ENCODE data around the gene ARL15. TPM values are rescaled to one million over a fixed set of nuclear protein-coding genes. Genes with fewer than 3 reads are reported as not detected.

ARL15 gene
- total and polyA plus RNA-seq, 2 donors, result 23.1 to 26.4 TPM

DNA sequence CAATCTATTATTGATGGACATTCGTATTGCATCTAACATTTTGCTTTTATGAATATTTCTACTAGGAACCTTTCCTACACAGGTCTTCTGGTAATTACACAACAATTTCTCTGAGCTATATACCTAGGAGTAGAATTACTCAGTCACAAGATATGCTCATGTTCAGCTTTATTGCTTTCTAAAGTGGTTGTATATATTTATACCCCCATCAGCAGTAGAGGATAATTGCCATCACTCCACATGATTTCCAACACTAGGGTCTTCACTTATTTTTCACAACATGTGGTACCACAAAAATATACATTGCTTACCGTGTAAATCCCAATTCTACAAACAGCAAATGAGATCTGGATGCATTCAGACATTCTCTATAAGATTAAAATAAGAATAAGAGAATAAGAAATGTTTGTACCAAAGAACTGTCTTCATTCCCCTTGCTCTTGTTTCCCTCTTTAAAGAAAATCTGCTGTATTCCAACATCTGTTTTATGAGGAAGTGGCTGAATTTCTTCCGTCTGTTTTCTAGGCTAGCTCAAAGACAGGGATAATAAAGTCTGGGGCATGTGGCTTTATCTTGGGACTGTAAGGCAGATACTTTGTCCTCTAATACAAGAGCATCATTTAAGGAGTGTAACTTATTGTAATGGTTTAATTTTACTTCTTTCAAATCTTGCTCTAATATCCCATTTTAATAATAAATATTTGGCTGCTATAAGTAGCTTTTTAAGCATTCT lies 28.2 kb downstream of the ARL15 start:
- no peak overlapping the region for H3K27ac ChIP-seq (ENCODE audit: low read depth in 1 of 2, low read length in 1 of 2)
- WGBS, result 97% methylated on average over 3 of the region's 3 CpGs
- no peak overlapping the region for H3K4me3 ChIP-seq (ENCODE audit: low read length in 2 of 2)
- no peaks in the 10 kb centered on the region for H3K36me3 ChIP-seq (ENCODE audit: control insufficient read depth in 2 of 2, insufficient read depth in 2 of 2, low read length in 1 of 2)
- no peak for DNase-seq (ENCODE audit: low read depth in 6 of 9, low spot score in 9 of 9)
- H3K9me3 ChIP-seq (ENCODE audit: control insufficient read depth in 2 of 2, insufficient read depth in 1 of 2, low read length in 1 of 2), result peaks cover 0 to 4% of the 10 kb centered on the region in 2 donors
- no peaks in the 10 kb centered on the region for H3K4me1 ChIP-seq (ENCODE audit: control insufficient read depth in 2 of 2, insufficient read depth in 2 of 2, low read length in 2 of 2)
- H3K27me3 ChIP-seq (ENCODE audit: control insufficient read depth in 2 of 2, insufficient read depth in 1 of 2, low read length in 1 of 2), result no peaks in the 10 kb centered on the region

DNA sequence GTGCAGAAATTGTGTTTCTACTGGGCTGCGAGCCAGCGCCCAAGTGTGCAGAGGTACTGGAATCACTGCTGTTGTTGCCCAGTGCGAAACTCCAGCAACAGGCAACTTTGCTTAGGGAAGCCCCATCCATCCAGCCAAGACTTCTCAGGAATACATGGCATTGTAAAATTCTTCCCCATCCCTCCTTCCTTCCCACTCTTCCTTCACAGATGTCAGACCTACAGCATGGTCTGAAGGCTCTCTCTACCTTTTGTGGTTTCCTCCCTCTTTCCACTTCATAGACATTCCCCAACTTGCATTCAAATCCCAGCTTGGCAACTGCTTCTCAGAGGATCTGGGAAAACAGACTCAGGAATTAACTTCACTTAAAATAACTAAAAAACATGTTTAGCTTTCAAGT lies 30.4 kb downstream of the ARL15 start:
- no peak for DNase-seq (ENCODE audit: low read depth in 6 of 9, low spot score in 9 of 9)
- H3K27ac ChIP-seq (ENCODE audit: low read depth in 1 of 2, low read length in 1 of 2), result no peak overlapping the region
- WGBS, result 97% methylated on average over 3 of the region's 3 CpGs
- H3K4me3 ChIP-seq (ENCODE audit: low read length in 2 of 2), result no peak overlapping the region
- H3K4me1 ChIP-seq (ENCODE audit: control insufficient read depth in 2 of 2, insufficient read depth in 2 of 2, low read length in 2 of 2), result no peaks in the 10 kb centered on the region
- no peaks in the 10 kb centered on the region for H3K27me3 ChIP-seq (ENCODE audit: control insufficient read depth in 2 of 2, insufficient read depth in 1 of 2, low read length in 1 of 2)
- no peaks in the 10 kb centered on the region for H3K36me3 ChIP-seq (ENCODE audit: control insufficient read depth in 2 of 2, insufficient read depth in 2 of 2, low read length in 1 of 2)
- H3K9me3 ChIP-seq (ENCODE audit: control insufficient read depth in 2 of 2, insufficient read depth in 1 of 2, low read length in 1 of 2), result peaks cover 0 to 4% of the 10 kb centered on the region in 2 donors

DNA sequence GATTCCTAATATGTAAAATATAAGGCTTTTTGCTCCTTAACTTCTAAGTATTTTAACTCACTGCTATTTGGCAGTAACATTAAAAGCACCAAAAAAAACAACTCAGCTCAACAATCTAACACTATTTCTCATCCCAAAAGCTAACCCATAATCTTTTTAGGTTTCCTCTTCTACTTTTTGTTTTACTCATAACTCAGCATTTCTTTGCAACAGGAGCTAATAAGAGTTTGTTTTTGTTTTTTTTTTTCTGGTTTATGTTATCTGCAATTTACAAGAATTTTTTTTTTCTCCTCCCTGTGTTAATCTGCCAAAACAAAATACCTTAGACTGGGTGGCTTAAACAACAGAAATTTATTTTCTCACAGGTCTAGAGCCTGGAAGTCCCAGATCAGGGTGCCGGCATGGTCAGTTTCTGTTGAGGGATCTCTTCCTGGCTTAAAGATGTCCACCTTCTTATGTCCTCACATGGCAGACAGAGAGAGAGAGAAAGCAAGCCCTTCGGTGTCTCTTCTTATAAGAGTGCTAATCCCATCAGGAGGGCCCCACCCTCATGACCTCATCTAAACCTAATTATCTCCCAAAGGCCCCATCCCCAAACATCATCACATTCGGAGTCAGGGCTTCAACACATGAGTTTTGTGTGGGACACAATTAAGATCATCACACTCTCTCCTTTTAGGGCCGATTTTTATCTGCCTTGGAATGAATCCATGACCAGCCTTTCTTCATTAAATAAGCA lies 31.2 kb downstream of the ARL15 start:
- H3K4me1 ChIP-seq (ENCODE audit: control insufficient read depth in 2 of 2, insufficient read depth in 2 of 2, low read length in 2 of 2), result no peaks in the 10 kb centered on the region
- WGBS, result 97% methylated on average over 4 of the region's 4 CpGs
- H3K36me3 ChIP-seq (ENCODE audit: control insufficient read depth in 2 of 2, insufficient read depth in 2 of 2, low read length in 1 of 2), result no peaks in the 10 kb centered on the region
- H3K4me3 ChIP-seq (ENCODE audit: low read length in 2 of 2), result no peak overlapping the region
- H3K27ac ChIP-seq (ENCODE audit: low read depth in 1 of 2, low read length in 1 of 2), result no peak overlapping the region
- H3K9me3 ChIP-seq (ENCODE audit: control insufficient read depth in 2 of 2, insufficient read depth in 1 of 2, low read length in 1 of 2), result peaks cover 0 to 4% of the 10 kb centered on the region in 2 donors
- DNase-seq (ENCODE audit: low read depth in 6 of 9, low spot score in 9 of 9), result no peak
- no peaks in the 10 kb centered on the region for H3K27me3 ChIP-seq (ENCODE audit: control insufficient read depth in 2 of 2, insufficient read depth in 1 of 2, low read length in 1 of 2)

DNA sequence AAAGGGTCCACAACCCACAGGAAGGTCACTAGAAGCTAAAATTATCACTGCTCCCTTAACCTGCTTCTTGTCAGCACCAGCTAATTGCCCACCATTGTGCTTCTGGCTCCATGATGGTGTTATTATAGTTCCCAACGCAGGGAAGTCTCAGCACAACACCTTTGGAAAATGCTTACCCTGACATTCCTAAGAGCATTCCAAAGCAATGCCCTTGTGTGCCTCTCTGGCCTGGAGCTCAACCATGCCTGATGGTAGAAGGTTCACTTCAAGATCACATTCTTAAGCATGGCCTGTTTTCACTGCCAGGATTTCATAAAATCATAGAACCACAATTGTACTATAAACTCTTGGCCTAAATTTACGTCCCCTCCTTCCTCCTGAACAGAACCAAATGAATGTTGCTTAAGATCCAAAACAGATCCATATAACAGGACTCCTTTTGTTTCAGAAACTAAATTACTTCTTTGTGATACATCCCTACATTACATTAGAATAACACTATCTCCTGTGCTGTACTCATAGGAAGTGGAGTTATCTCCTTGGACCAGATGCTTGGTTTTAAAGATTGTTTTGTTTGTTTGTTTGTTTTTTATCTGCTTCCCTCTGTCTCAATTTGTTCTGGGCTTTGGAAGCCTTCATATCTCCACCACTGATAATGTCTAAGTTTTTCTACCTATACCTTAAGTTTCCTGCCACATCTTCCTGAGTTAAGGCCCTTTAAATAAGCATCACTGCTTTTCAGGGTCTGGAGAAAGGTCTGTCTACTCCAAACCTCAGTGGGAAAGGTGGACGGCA lies 32.1 kb downstream of the ARL15 start:
- WGBS, result 93% methylated on average over 3 of the region's 3 CpGs
- Histone ChIP-seq H3K27ac (ENCODE audit: low read depth in 1 of 2, low read length in 1 of 2) (no peak overlapping the region), H3K9me3 (ENCODE audit: control insufficient read depth in 2 of 2, insufficient read depth in 1 of 2, low read length in 1 of 2) (peaks cover 0 to 4% of the 10 kb centered on the region in 2 donors), H3K4me3 (ENCODE audit: low read length in 2 of 2) (no peak overlapping the region), H3K36me3 (ENCODE audit: control insufficient read depth in 2 of 2, insufficient read depth in 2 of 2, low read length in 1 of 2) (no peaks in the 10 kb centered on the region), H3K4me1 (ENCODE audit: control insufficient read depth in 2 of 2, insufficient read depth in 2 of 2, low read length in 2 of 2) (no peaks in the 10 kb centered on the region), H3K27me3 (ENCODE audit: control insufficient read depth in 2 of 2, insufficient read depth in 1 of 2, low read length in 1 of 2) (no peaks in the 10 kb centered on the region)
- DNase-seq (ENCODE audit: low read depth in 6 of 9, low spot score in 9 of 9), result no peak

DNA sequence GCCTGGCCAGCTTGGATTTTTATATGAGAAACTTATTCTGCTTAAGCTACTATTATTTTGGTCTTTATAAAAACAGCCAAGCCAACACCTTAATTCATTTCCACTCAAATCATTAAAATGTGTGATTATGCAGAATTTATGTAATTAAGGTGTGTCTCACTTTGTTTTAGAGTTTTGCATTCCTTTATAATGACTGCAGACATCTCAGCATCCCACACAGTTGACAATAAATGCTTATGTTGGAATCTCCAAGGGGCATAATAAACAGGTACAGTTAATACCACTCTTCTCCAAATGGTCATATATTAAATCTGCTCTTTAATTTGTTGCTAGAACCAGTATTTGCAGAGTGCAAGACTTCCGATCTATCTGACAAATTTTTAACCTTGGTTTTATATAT lies 34.3 kb downstream of the ARL15 start:
- H3K27ac ChIP-seq (ENCODE audit: low read depth in 1 of 2, low read length in 1 of 2), result no peak overlapping the region
- no peaks in the 10 kb centered on the region for H3K36me3 ChIP-seq (ENCODE audit: control insufficient read depth in 2 of 2, insufficient read depth in 2 of 2, low read length in 1 of 2)
- H3K9me3 ChIP-seq (ENCODE audit: control insufficient read depth in 2 of 2, insufficient read depth in 1 of 2, low read length in 1 of 2), result peaks cover 0 to 4% of the 10 kb centered on the region in 2 donors
- no peak overlapping the region for H3K4me3 ChIP-seq (ENCODE audit: low read length in 2 of 2)
- H3K4me1 ChIP-seq (ENCODE audit: control insufficient read depth in 2 of 2, insufficient read depth in 2 of 2, low read length in 2 of 2), result peaks cover 0 to 2% of the 10 kb centered on the region in 2 donors
- WGBS, result 100% methylated on average over 1 of the region's 1 CpG
- DNase-seq (ENCODE audit: low read depth in 6 of 9, low spot score in 9 of 9), result no peak
- H3K27me3 ChIP-seq (ENCODE audit: control insufficient read depth in 2 of 2, insufficient read depth in 1 of 2, low read length in 1 of 2), result no peaks in the 10 kb centered on the region

DNA sequence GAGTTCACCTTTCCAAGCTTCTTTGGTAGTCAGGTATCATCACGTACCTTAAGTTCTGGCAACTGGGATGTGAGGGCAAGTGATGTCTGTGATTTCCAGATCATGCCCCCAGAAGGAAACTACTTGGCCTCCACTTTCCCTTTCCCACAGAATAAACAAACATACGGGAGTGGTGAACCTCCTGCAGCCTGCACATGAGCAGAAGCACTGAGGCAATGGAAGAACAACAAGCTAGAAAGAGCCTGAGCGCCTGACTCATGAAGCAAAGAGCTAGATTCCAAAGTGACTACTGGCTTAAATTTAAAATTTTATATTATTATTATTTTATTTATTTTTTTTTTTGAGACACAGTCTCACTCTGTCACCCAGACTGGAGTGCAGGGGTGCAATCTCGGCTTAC lies 35.0 kb downstream of the ARL15 start:
- H3K27me3 ChIP-seq (ENCODE audit: control insufficient read depth in 2 of 2, insufficient read depth in 1 of 2, low read length in 1 of 2), result no peaks in the 10 kb centered on the region
- H3K4me3 ChIP-seq (ENCODE audit: low read length in 2 of 2), result no peak overlapping the region
- no peak overlapping the region for H3K27ac ChIP-seq (ENCODE audit: low read depth in 1 of 2, low read length in 1 of 2)
- no peaks in the 10 kb centered on the region for H3K36me3 ChIP-seq (ENCODE audit: control insufficient read depth in 2 of 2, insufficient read depth in 2 of 2, low read length in 1 of 2)
- no peak for DNase-seq (ENCODE audit: low read depth in 6 of 9, low spot score in 9 of 9)
- peaks cover 0 to 4% of the 10 kb centered on the region in 2 donors for H3K9me3 ChIP-seq (ENCODE audit: control insufficient read depth in 2 of 2, insufficient read depth in 1 of 2, low read length in 1 of 2)
- H3K4me1 ChIP-seq (ENCODE audit: control insufficient read depth in 2 of 2, insufficient read depth in 2 of 2, low read length in 2 of 2), result peaks cover 0 to 2% of the 10 kb centered on the region in 2 donors
- WGBS, result 96% methylated on average over 4 of the region's 4 CpGs

DNA sequence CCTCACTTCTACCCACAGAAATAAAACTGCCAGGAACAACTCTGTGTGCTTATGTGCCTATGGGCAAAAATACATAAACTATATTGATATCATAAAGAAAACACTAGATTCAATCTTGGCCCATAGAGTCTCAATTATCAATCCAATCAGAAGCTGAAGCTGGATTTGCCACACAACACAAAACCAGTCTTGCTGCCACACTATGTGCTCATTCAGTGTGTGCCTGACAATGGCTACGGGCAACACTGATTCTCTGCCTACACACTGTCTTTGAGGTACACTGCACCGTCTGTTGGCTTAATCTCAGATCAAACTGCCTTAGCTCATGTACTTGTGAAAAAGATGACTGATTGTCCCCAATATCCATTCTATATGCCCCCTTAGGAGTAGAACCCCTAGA lies 35.4 kb downstream of the ARL15 start:
- Histone ChIP-seq H3K36me3 (ENCODE audit: control insufficient read depth in 2 of 2, insufficient read depth in 2 of 2, low read length in 1 of 2) (no peaks in the 10 kb centered on the region), H3K27ac (ENCODE audit: low read depth in 1 of 2, low read length in 1 of 2) (no peak overlapping the region), H3K4me1 (ENCODE audit: control insufficient read depth in 2 of 2, insufficient read depth in 2 of 2, low read length in 2 of 2) (peaks cover 0 to 2% of the 10 kb centered on the region in 2 donors), H3K27me3 (ENCODE audit: control insufficient read depth in 2 of 2, insufficient read depth in 1 of 2, low read length in 1 of 2) (no peaks in the 10 kb centered on the region), H3K4me3 (ENCODE audit: low read length in 2 of 2) (no peak overlapping the region), H3K9me3 (ENCODE audit: control insufficient read depth in 2 of 2, insufficient read depth in 1 of 2, low read length in 1 of 2) (peaks cover 0 to 3% of the 10 kb centered on the region in 2 donors)
- DNase-seq (ENCODE audit: low read depth in 6 of 9, low spot score in 9 of 9), result no peak
- 95% methylated on average over 2 of the region's 2 CpGs for whole genome bisulfite sequencing

DNA sequence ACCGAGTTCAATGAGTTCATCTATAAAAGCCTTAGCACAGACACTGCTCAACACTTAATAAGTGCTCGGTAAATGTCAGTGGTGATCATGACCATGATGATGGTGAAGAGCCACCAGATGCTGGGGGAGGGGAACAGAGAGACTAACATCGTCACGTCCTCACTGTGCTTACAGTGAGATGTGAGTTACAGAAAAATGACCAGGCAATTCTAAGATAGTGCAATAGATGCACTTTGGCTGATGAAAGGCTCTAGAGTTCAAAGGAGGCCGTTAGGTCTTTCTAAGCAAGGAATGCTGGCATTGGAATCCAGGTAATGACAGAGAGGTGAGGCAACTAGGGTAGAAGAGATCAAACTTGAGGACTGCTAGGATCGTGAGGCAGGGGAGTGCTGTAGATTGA lies 36.7 kb downstream of the ARL15 start:
- H3K27me3 ChIP-seq (ENCODE audit: control insufficient read depth in 2 of 2, insufficient read depth in 1 of 2, low read length in 1 of 2), result no peaks in the 10 kb centered on the region
- 99% methylated on average over 6 of the region's 6 CpGs for WGBS
- no peak for DNase-seq (ENCODE audit: low read depth in 6 of 9, low spot score in 9 of 9)
- H3K36me3 ChIP-seq (ENCODE audit: control insufficient read depth in 2 of 2, insufficient read depth in 2 of 2, low read length in 1 of 2), result no peaks in the 10 kb centered on the region
- H3K4me1 ChIP-seq (ENCODE audit: control insufficient read depth in 2 of 2, insufficient read depth in 2 of 2, low read length in 2 of 2), result peaks cover 0 to 2% of the 10 kb centered on the region in 2 donors
- H3K4me3 ChIP-seq (ENCODE audit: low read length in 2 of 2), result no peak overlapping the region
- no peak overlapping the region for H3K27ac ChIP-seq (ENCODE audit: low read depth in 1 of 2, low read length in 1 of 2)
- no peaks in the 10 kb centered on the region for H3K9me3 ChIP-seq (ENCODE audit: control insufficient read depth in 2 of 2, insufficient read depth in 1 of 2, low read length in 1 of 2)

DNA sequence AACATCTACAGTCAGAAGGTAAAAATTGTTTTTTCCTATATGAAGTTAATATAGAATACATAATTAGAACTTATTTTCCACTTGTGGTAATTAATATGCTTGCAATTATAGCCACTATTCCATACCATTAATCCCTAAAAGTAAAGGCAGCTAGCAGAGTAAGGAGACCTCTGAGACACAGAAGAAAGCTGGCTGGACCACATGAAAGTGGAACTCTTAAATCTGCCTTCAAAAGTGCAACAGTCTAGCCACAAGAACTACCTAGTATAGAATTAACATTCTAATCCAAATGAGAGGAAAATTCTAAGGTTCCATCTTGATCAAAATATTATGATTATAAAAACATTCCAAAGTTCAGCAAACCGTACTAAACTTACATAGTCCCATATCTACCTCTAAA lies 37.6 kb downstream of the ARL15 start:
- no peak overlapping the region for H3K4me3 ChIP-seq (ENCODE audit: low read length in 2 of 2)
- H3K36me3 ChIP-seq (ENCODE audit: control insufficient read depth in 2 of 2, insufficient read depth in 2 of 2, low read length in 1 of 2), result no peaks in the 10 kb centered on the region
- H3K9me3 ChIP-seq (ENCODE audit: control insufficient read depth in 2 of 2, insufficient read depth in 1 of 2, low read length in 1 of 2), result no peaks in the 10 kb centered on the region
- no peak overlapping the region for H3K27ac ChIP-seq (ENCODE audit: low read depth in 1 of 2, low read length in 1 of 2)
- peaks cover 0 to 2% of the 10 kb centered on the region in 2 donors for H3K4me1 ChIP-seq (ENCODE audit: control insufficient read depth in 2 of 2, insufficient read depth in 2 of 2, low read length in 2 of 2)
- 98% methylated on average over 1 of the region's 1 CpG for WGBS
- H3K27me3 ChIP-seq (ENCODE audit: control insufficient read depth in 2 of 2, insufficient read depth in 1 of 2, low read length in 1 of 2), result no peaks in the 10 kb centered on the region
- peak in 1 of 9 donors; percentile 39 for DNase-seq (ENCODE audit: low read depth in 6 of 9, low spot score in 9 of 9)

All from thymus (tissue), 11 donors.